ENCODE measurements around the gene NEXN.
"Not testable (repeated sequence)": the region's sequence is repeated elsewhere in the genome, so short reads cannot be mapped to it uniquely, and the experiment has no call there.

NEXN gene

GRCh38 chr1:77972080-77972479, 83.7 kb downstream of the NEXN start:
- no peak for DNase-seq

- DNase-seq, result no peak
Measured at GRCh38 chr1:77975386-77975785, 87.0 kb downstream of the NEXN start.

GRCh38 chr1:77975907-77976306, 87.5 kb downstream of the NEXN start:
- no peak for DNase-seq

- DNase-seq, result no peak
Measured at GRCh38 chr1:77976433-77977076, 88.1 kb downstream of the NEXN start.

- DNase-seq, result no peak
Measured at GRCh38 chr1:77977989-77978292, 89.5 kb downstream of the NEXN start.

- DNase-seq, result peak; percentile 75
Measured at GRCh38 chr1:77978293-77978968, 90.0 kb downstream of the NEXN start.

- DNase-seq, result peak; percentile 97
Measured at GRCh38 chr1:77978969-77979876, 90.8 kb downstream of the NEXN start, which contains the start of gene FUBP1. Gene FUBP1 (minus strand): TSS chr1:77979072. CDS start chr1:77979004, 68 bp downstream.

- not testable (repeated sequence) for DNase-seq
Measured at GRCh38 chr1:77983352-77983996, 95.0 kb downstream of the NEXN start.

GRCh38 chr1:77983997-77984355, 95.6 kb downstream of the NEXN start:
- no peak for DNase-seq

- DNase-seq, result no peak
Measured at GRCh38 chr1:77984629-77985028, 96.2 kb downstream of the NEXN start.

- no peak for DNase-seq
Measured at GRCh38 chr1:77986810-77987209, 98.4 kb downstream of the NEXN start.

GRCh38 chr1:77987919-77988318, 99.5 kb downstream of the NEXN start:
- no peak for DNase-seq

- no peak for DNase-seq
Measured at GRCh38 chr1:77989744-77990143, 101.3 kb downstream of the NEXN start.

- no peak for DNase-seq
Measured at GRCh38 chr1:77990629-77991204, 102.3 kb downstream of the NEXN start.

- DNase-seq, result no peak
Measured at GRCh38 chr1:77991638-77992037, 103.2 kb downstream of the NEXN start.

Measured in GF-D8 (cell line).